ENCODE data around the gene MSI1.
"Not testable (repeated sequence)": the region's sequence is repeated elsewhere in the genome, so short reads cannot be mapped to it uniquely, and the experiment has no call there.

The MSI1 gene

GRCh38 chr12:120356567-120357030, 12.4 kb downstream of the MSI1 start:
- peak; percentile 53 for DNase-seq (ENCODE audit: low read depth)

GRCh38 chr12:120353556-120354317, 15.2 kb downstream of the MSI1 start:
- DNase-seq (ENCODE audit: low read depth), result no peak

GRCh38 chr12:120353136-120353535, 15.8 kb downstream of the MSI1 start:
- DNase-seq (ENCODE audit: low read depth), result no peak

- no peak for DNase-seq (ENCODE audit: low read depth)
Measured at GRCh38 chr12:120352117-120352516, 16.8 kb downstream of the MSI1 start.

GRCh38 chr12:120350576-120351350, 18.2 kb downstream of the MSI1 start:
- DNase-seq (ENCODE audit: low read depth), result no peak

- no peak for DNase-seq (ENCODE audit: low read depth)
Measured at GRCh38 chr12:120347766-120348165, 21.2 kb downstream of the MSI1 start.

- DNase-seq (ENCODE audit: low read depth), result no peak
Measured at GRCh38 chr12:120346681-120347080, 22.3 kb downstream of the MSI1 start.

- no peak for DNase-seq (ENCODE audit: low read depth)
Measured at GRCh38 chr12:120346031-120346430, 22.9 kb downstream of the MSI1 start.

- no peak for DNase-seq (ENCODE audit: low read depth)
Measured at GRCh38 chr12:120343692-120344091, 25.3 kb downstream of the MSI1 start.

GRCh38 chr12:120343039-120343537, 25.9 kb downstream of the MSI1 start:
- DNase-seq (ENCODE audit: low read depth), result no peak

- DNase-seq (ENCODE audit: low read depth), result no peak
Measured at GRCh38 chr12:120342175-120343038, 26.6 kb downstream of the MSI1 start.

GRCh38 chr12:120339256-120339655, 29.7 kb downstream of the MSI1 start:
- DNase-seq (ENCODE audit: low read depth), result no peak

GRCh38 chr12:120337730-120338129, 31.2 kb downstream of the MSI1 start:
- DNase-seq (ENCODE audit: low read depth), result no peak

GRCh38 chr12:120336392-120336791, 32.6 kb downstream of the MSI1 start:
- not testable (repeated sequence) for DNase-seq (ENCODE audit: low read depth)

GRCh38 chr12:120335447-120335846, 33.5 kb downstream of the MSI1 start:
- not testable (repeated sequence) for DNase-seq (ENCODE audit: low read depth)

- DNase-seq (ENCODE audit: low read depth), result no peak
Measured at GRCh38 chr12:120332523-120332922, 36.4 kb downstream of the MSI1 start.

- no peak for DNase-seq (ENCODE audit: low read depth)
Measured at GRCh38 chr12:120332041-120332440, 36.9 kb downstream of the MSI1 start.

GRCh38 chr12:120331390-120331789, 37.6 kb downstream of the MSI1 start:
- no peak for DNase-seq (ENCODE audit: low read depth)

- no peak for DNase-seq (ENCODE audit: low read depth)
Measured at GRCh38 chr12:120328228-120328627, 40.7 kb downstream of the MSI1 start.

GRCh38 chr12:120327593-120327992, 41.4 kb downstream of the MSI1 start, which contains the start of gene PLA2G1B:
PLA2G1B (minus strand) TSS chr12:120327779; CDS start chr12:120327753, 26 bp downstream.
- DNase-seq (ENCODE audit: low read depth), result no peak

- no peak for DNase-seq (ENCODE audit: low read depth)
Measured at GRCh38 chr12:120324841-120325417, 44.0 kb downstream of the MSI1 start.

GRCh38 chr12:120323772-120324171, 45.2 kb downstream of the MSI1 start:
- DNase-seq (ENCODE audit: low read depth), result no peak
